NCI-H526 treated with DMSO at 0.1 percent for 48 hours (cell line): ENCODE measurements around the gene ZSWIM4.

ENCODE experiments used
- DNase-seq: peaks from one replicate; lab custom pipeline; 2025; lab: John Stamatoyannopoulos, UW

Gene ZSWIM4

DNA sequence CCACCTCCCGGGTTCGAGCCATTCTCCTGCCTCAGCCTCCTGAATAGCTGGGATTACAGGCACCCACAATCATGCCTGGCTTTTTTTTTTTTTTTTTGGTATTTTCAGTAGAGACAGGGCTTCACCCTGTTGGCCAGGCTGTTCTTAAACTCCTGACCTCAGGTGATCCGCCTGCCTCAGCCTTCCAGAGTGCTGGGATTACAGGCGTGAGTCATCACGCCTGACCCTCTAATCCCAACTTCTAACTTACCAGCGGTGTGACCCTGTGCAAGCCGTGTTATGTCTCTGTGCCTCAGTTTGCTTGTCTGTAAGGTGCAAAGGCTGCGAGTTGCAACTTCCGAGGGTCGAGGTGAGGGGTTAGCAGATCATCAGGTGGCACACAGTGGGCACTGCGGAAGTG lies 17.3 kb downstream of the ZSWIM4 start:
- no peak for DNase-seq

DNA sequence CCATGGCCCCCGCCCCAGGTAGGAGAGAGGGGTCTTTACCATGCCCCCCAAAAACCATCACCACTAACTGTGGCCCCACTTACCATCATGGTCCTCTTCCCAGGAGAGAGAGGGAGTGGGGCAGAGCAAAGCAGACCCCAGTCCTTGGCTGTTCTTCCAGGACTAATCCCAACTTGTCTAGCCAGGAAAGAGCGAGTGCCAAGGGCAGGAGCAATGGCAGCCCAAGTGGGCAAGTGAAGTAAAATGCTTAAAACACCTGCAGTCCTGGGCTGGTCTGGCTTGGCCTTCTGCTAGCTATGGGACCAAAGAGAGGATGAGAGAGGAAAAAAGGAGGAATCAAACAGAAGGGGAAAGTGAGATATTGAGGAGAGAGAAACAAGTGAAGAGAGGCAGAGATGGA lies 17.9 kb downstream of the ZSWIM4 start:
- DNase-seq, result no peak

DNA sequence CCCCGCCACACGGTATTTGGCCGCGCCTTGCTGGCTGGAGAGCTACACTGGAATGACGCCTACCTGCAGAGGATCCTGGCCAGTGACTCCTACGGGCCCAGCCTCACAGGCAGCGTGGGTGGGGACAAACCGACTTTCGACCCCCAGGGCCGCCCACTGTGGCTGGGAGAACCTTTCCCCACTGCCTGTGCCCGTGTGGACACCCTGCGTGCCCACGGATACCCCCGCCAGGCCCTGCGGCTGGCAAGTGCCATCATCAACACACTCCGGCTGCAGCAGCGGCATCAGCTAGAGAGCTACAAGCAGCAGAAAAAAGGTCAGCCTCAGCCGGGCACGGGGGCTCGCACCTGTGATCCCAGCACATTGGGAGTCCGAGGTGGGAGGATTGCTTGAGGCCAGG lies 19.3 kb downstream of the ZSWIM4 start:
- DNase-seq, result no peak

DNA sequence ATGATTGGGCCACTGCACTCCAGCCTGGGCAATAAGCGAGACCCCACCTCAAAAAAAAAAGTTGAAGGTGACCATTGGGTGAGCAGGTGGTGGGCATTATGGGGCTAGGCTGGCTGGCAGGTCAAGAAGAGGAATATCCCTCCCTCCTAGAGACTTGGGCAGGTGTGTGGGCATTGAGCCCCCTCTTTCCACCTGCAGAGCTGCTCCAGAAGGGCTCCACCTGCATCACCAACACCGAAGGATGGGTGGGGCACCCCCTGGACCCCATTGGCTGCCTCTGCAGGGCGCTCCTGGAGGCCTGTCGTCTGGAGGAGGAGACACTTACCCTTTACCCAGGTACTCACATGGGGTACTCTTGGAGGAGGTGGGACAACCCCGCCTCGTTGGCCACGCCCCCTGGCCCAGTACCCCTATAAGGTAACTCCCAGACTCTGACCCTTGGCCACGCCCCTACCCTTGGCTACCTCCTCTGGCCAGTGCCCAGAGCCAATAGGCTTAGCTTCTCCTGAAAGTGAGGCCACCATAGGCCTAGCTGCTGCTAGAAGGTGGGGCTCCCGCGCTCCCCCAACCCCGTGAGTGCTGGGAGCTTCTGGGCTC lies 21.9 kb downstream of the ZSWIM4 start:
- DNase-seq, result peak; percentile 45

DNA sequence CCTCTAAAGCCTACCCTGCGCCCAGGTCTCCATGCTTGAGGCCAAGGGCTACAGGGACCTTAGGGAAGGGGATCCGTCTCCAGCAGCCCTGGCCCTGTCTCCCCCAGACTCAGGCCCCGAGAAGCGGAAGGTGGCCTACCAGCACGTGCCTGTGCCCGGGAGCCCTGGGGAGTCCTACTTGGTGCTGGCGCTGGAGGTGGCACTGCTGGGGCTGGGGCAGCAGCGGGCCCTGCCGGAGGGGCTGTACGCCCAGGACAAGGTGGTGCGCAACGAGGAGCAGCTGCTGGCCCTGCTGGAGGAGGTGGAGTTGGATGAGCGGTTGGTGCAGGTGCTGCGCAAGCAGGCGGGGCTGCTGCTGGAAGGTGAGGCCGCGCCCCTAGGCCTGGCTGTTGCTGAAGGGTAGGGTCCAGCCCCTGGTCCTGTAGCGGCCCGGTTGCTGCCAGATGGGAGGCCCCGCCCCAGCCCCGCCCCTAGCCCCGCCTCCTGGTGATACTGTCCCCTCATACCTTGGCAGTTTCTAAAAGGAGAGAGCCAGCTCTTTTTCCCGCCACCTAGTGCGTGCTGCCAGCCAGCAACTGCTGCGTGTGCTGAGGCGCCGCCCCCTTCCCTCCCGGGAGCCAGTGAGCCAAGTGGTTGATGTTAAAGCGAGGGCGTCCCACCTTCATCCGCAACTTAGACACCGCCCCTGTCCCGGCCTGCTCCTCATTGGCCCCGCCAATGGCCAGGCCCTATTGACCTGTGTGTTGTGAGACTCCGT lies 22.6 kb downstream of the ZSWIM4 start:
- DNase-seq, result peak; percentile 77

DNA sequence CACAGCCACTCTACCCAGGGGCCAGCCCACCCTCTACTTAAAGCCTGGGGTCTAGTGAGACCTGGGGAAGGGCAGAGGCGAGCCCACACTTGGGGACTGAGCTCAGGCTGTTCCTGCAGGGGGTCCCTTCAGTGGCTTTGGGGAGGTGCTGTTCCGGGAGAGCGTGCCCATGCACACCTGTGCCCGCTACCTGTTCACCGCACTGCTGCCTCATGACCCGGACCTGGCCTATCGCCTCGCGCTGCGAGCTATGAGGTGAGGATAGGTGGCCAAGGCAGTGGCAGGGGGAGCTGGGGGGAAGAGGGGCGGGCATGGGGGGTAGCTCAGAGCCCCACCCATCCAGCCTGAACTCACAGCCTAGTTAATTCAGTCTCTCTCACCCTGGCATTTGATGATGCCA lies 24.0 kb downstream of the ZSWIM4 start:
- no peak for DNase-seq

DNA sequence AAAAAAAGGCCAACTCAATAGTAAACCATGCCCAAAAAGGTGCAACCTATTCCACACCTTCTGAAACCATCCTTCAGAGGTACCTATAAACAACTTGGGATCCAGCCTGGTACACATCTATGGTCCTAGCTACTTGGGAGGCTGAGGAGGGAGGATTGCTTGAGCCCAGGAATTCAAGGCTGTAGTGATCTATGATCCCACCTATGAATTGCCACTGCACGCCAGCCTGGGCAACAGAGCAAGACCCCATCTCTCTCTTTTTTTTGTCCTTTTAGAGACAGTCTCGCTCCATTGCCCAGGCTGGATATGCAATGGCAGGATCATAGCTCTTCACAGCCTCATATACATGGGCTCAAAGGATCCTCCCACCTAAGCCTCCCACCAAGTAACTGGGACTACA lies 26.0 kb downstream of the ZSWIM4 start:
- no peak for DNase-seq

DNA sequence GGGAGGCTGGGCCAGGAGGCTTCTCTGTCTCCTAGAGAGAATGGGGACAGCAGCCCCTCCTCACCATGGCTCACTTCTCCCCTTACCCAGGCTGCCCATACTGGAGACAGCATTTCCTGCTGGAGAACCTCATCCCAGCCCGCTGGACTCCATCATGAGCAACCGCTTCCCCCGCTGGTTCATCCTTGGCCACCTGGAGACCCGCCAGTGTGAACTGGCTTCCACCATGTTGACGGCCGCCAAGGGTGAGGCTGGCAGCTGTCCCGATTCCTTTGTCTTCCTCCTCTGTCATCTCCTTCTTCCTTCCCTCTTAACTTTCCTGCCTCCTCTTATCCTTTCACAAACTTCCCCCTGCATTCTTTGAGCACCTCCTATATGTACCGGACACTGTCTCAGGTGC lies 28.0 kb downstream of the ZSWIM4 start:
- no peak for DNase-seq

DNA sequence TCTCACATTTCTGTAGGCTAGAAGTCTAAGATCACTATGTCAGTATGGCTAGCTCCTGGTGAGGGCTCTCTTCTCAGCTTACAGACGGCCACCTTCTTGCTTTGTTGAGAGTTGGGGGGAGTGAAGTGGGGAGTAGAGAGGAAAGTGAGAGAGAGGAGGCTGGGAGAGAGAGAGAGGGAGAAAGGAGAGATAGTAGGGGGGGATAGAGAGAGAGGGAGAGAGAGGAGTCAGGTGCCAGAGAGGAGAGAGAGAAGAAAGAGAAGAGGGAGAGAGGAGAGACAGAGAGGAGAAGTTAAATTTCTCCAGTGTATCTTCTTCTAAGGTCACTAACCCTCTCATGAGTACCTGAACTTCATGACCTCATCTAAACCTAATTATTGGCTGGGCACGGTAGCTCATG lies 28.7 kb downstream of the ZSWIM4 start:
- no peak for DNase-seq

DNA sequence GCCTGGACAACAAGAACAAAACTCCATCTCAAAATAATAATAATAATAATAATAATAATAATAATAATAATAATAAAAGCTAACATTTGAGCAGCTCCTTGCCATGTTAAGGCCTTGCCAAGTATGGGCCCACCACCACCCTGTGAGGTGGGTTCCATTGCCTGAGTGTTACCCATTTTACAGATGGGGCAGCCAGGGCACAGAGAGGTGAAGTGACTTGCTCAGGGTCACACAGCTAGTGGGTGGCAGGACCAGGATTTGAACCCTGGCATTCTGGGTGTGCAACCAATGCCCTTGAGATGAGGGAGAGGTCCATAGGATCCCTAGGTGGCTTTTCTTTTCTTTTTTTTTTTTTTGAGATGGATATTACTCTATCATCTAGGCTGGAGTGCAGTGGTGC lies 29.5 kb downstream of the ZSWIM4 start:
- no peak for DNase-seq

DNA sequence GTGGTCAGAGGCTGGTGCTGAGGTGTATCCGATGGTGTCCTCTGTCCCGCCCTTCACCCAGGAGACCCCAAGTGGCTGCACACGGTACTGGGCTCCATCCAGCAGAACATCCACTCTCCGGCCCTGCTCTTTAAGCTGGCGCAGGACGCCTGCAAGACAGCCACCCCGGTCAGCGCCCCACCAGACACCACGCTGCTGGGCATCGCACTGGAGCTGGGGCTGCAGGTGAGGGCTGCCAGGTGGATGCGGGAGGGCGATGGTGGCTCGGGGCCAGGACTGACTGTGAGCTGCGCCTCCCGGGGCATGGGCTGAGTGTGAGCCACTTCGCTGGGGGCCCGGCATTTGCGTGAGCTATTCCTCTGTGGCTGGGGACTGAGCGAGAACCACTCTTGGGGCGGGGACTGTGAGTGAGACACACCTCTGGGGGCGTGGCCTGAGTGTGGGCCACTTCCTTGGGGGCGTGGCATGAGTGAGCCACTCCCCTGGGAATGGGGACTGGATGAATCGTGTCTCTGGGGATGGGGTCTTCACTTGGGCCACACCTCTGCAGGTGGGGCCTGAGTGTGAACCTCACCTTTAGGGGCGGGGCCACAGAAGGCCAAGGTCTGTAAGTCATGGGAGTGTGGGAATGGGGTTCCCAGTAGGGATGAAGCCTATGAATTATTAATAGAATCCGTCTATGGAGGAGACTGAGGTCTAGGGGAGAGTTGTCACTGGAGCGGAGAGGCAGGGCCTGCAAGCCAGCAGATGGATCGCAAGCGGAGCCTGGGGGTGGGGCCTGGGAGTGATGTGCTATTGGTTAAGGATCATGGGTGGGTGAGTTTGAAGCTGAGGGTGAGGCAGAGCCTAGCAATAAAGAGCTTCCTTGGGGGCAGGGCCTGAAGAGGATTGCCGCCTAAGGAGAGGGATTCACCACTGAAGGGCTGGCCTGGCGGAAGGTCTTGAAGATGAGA lies 30.5 kb downstream of the ZSWIM4 start:
- no peak for DNase-seq

DNA sequence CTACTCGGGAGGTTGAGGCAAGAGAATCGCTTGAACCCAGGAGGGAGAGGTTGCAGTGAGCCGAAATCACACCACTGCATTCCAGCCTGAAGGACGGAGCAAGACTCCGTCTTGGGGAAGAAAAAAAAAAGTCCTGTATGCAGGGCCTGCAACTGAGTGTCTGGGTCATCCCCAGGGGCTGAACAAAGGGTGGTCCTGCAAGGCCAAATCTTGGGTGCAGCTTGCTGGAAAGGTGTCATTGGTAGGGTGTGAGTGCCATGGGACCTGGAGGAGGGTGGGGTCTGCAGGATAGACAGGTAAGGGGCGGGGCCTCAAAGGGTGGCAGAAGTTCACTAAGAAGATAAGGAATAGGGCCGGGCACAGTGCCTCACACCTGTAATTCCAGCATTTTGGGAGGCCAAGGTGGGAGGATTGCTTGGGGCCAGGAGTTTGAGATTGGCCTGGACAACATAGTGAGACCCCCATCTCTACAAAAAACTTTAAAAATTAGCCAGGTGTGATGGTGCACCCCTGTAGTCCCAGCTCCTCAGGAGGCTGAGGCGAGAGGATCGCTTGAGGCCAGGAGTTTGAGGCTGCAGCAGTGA lies 31.5 kb downstream of the ZSWIM4 start:
- DNase-seq, result no peak

DNA sequence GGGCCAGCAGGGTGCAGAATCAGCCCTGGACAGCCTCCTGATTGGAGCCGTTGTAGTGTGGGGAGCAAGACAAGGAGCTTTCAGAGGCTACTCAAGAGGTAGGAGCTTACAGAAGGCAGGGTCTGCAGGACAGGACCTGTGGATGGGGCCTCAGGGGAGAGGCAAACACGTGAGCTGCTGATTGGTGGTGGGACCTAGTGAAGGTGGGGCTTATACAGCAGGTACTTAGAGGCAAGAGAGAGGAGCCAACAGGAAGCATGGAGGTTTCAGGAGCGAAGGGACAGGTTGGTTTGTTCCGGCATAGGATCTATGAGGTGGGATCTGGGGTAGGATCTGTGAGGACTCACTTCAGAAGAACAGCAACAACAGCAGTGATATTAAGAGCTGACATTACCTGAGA lies 32.4 kb downstream of the ZSWIM4 start:
- DNase-seq, result no peak

DNA sequence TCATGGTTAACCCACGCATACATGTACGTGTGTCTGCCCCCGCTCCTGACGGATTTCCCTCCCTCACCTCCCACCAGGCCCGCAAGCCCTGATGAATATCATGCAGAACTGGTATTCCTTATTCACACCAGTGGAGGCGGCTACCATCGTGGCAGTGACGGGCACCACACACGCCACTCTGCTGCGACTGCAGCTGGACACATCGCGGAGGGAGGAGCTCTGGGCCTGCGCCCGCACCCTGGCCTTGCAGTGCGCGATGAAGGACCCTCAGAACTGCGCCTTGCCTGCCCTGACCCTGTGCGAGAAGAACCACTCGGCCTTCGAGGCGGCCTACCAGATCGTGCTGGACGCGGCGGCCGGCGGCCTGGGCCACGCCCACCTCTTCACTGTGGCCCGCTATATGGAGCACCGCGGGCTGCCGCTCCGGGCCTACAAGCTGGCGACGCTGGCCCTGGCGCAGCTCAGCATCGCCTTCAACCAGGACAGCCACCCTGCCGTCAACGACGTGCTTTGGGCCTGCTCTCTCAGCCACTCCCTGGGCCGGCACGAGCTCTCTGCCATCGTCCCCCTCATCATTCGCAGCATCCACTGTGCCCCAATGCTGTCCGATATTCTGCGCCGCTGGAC lies 35.0 kb downstream of the ZSWIM4 start:
- DNase-seq, result no peak

DNA sequence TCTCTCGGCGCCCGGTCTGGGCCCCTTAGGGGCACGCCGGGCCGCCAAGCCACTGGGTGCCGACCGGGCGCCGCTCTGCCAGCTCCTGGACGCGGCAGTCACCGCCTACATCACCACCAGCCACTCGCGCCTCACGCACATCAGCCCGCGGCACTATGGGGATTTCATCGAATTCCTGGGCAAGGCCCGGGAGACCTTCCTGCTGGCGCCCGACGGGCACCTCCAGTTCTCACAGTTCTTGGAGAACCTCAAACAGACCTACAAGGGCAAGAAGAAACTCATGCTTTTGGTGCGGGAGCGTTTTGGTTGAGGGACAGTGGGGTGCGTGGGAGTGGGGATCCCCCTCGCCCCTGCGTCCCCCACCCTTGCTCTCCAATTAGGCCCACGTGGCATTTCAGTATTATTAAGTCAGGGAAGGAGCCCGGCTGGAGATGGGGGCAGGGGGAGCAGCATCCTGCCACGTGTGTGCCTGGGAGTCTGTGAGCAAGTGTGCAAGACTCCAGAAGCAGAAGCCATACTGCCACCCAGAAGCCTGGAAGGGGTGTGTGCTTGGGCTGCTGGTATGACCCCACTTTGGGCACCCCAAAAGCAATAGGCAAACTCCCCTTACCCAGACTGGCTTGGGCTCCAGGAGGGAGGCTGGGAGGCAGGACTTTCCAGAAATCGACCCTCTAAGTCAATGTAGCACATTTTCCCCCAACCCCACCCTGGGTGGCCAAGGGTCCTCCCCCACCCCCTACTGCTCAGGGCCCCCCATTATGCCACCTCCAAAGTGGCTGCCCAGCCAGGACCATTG lies 35.7 kb downstream of the ZSWIM4 start:
- no peak for DNase-seq

DNA sequence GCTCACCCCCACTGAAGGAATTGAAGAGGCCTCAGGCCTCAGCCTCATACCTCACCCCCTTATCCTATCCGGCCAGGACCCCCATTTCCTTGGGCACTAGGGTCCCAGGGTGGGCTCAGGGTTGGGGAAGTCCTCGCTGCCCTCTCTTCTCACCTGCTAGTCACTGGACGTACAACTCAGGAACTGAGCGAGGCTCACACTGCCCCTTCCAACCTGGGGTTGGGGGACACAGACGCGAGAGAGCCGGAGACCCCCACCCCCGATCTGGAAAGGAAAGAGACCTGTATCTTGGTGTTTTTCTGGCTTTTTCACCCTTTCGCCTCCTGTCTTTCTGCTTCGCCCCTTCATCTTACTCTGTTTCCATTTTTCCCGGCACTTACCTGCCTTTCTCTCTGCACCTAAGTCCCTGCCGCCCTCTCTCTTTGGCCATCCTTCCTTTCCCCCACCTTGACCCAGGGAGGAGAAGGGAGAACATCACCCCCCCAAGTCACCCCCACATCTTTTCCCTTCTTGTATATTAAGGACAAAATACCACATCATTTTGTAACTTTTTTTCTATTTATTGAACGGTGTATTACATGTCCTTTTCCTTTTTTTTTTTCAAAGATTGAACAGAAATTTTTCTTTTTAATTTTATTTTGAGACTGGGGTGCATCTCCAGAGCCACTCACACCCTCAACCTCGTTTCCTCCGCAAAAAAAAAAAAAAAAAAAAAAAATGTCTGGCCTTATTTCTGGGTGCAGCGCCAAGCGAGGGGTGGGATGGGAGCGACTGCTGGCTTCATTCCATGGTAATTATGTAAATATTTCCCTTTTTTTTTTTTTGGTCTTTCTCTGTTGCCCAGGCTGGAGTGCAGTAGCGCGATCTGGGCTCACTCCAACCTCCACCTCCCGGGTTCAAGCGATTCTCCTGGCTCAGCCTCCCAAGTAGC lies 36.6 kb downstream of the ZSWIM4 start:
- DNase-seq, result no peak

DNA sequence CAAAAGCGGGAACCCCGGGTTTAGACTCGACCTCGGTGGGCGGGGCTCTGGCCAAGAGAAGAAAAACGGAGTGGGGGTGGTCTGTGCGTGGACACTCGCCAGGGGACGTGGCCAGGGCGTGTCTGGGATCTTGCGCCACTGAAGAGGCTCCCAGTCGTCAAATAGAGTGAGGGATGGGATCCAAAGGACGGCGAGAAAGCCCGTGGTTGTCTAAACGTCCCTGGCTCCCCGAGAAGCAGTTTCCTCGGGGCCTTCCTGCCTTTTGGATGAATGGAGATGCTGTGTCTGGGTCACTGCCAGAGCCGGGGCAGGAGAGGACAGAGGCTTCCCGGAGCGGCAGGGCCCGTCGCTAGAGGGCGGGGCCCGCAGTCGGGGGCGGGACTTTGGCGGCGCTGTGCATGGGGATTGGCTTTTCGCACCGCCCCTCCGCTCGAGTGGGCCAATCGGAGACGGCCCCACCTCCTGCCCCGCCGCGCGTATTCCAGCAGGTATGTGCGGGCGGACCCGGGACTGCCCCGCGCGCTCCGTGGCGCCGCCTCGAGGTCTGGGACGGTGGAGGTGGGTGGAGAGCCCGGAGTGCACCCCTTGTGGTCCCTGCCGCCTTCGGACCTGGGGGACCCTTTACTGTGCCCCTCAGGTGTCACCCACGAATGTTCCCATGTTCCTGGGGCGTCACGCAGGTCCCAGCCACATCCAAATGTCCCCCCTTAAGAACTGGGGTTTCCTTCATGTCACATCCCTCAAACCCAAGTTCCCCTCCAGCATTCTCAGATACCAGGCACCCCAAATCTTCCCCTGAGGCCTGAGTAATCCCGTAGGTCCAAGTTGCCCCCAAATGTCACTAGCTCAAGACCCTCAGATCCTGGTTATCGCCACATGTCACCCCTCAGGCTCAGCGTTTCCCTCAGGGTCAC lies 38.3 kb downstream of the ZSWIM4 start:
- DNase-seq, result peak; percentile 59

DNA sequence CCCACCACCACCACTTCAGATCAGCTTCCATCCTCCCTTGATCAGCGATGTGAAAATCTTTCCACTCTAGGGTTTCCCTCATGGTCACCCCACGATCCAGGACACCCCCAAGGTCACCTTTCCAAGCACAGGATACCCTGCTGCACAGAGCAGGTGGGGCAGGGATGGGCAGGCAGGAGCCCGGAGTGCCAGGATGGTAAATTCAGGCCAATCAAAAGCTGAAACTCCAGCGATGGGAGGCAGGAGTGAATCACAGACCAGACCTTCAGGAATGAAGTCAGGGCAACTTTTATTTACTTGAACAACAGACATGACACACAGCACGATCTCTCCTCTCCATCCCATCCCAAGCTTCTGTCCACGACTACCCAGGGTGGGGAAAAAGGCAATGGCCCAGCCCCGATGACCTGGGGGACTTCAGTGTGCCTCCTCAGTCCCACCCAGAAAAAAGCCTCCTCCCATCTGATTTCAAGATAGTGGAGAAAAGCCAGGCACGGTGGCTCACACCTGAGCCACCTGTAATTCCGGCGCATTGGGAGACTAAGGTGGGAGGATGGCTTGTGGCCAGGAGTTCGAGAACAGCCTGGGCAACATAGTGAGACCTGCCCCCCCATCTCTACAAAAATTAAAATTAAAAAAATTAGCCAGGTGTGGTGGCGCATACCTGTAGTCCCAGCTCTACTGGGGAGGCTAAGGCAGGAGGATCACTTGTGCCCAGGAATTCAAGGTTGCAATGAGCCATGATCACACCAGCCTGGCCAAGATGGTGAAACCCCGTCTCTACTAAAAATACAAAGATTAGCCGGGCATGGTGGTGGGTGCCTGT lies 39.2 kb downstream of the ZSWIM4 start:
- no peak for DNase-seq
